Lower leg skin (tissue), 4 donors: ENCODE measurements around the gene MEIS2. TPM values are rescaled to one million over a fixed set of nuclear protein-coding genes. Genes with fewer than 3 reads are reported as not detected.

Experiments
- DNase-seq, 2 donors: peaks; one replicate each; pipeline ENCODE4 v3.0.0-alpha.2; 2019; ENCODE audit warnings: low spot score in 2 of 2
- H3K4me3 ChIP-seq: fragments of 200-600 bp; sonication (generic); 2 replicates; pipeline ENCODE4 v1.5.1; 2017; ENCODE audit warnings: mild to moderate bottlenecking, low read depth; ENCODE audit not compliant: poor library complexity, severe bottlenecking
- POLR2A ChIP-seq, 2 donors: fragments of 450-650 bp; IDR thresholded peaks; one replicate each; pipeline ENCODE4 v1.6.1; 2016 to 2017; ENCODE audit warnings: antibody characterized with exemption in 2 of 2, mild to moderate bottlenecking in 1 of 2, moderate library complexity in 1 of 2
- WGBS, 2 donors: methylation state at CpG; one replicate each; pipeline ENCODE4 v1.1.5; 2018; 5-methylcytosine and 5-hydroxymethylcytosine counted together
- intact Hi-C: fragments of 100-400 bp; cut with DNase I; formaldehyde crosslinking; loops from one replicate; pipeline ENCODE4 v1.15.0; 2023; ENCODE audit warnings: low total_unique reads
- total RNA-seq, 4 donors: library from RNA; depleted of rRNA; stranded (reverse); fragments of >200 nt; gene quantifications; one replicate each; pipeline ENCODE4 v1.1.0, GENCODE V29; 2016
- TF ChIP-seq, protein P1 (sequence below), 3 donors: fragments of 450-650 bp; IDR thresholded peaks; one replicate each; pipeline ENCODE4 v1.5.1; 2016; ENCODE audit warnings: antibody characterized with exemption in 3 of 3, mild to moderate bottlenecking in 3 of 3, moderate library complexity in 2 of 3

Gene MEIS2
- total RNA-seq, 4 donors from 2014 or later: 12.9 to 18.5 (median 15.8) TPM

DNA sequence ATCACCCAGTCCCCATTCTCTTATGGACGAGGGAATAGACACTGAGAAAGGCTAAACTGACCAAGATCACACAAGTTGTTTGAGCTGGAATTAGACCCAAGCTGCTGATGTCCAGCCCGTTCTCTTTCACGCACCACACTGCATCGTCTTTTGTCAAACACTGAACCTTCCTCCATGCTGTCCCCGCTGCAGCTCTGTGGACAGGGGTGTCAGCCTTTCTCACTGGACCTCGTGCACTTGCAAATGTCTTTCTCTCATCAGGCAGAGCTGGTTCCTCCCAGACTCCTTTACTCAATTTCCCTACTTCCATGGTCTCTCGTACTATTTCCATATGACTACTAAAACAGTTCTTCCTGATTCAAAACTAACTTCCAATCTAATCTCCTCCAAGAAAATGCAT, 161.6 kb downstream of the MEIS2 start:
- TF ChIP-seq, protein P1, sequence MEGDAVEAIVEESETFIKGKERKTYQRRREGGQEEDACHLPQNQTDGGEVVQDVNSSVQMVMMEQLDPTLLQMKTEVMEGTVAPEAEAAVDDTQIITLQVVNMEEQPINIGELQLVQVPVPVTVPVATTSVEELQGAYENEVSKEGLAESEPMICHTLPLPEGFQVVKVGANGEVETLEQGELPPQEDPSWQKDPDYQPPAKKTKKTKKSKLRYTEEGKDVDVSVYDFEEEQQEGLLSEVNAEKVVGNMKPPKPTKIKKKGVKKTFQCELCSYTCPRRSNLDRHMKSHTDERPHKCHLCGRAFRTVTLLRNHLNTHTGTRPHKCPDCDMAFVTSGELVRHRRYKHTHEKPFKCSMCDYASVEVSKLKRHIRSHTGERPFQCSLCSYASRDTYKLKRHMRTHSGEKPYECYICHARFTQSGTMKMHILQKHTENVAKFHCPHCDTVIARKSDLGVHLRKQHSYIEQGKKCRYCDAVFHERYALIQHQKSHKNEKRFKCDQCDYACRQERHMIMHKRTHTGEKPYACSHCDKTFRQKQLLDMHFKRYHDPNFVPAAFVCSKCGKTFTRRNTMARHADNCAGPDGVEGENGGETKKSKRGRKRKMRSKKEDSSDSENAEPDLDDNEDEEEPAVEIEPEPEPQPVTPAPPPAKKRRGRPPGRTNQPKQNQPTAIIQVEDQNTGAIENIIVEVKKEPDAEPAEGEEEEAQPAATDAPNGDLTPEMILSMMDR (IDR thresholded peaks at IDR 0.05): no peak
- TF ChIP-seq POLR2A (IDR thresholded peaks at IDR 0.05): no peak
- no peak overlapping the region for H3K4me3 ChIP-seq
- DNase-seq: no peak
- 93 to 97% methylated on average over 7 of the region's 7 CpGs for WGBS, 2 donors
- intact Hi-C loops: no loop called here

DNA sequence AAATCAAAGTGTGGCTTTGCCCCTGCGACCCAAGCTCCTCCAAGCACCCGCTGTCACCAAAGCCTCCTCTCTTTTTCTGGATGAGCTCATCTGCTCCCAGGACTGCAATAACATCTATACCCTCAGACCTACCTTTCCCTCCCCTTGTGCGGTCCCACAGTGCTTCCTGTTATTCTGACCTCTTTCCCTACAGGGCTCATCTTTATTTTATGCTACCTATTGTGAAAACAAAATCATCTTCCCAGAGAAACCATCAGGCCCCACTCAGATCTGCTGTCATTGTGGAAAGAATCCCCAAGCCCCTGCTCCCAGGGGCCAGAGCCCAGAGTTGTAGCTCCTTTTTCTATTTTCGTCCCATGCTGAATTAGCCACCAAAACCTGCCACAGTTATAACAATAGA, 162.2 kb downstream of the MEIS2 start:
- WGBS, 2 donors: 91% methylated on average over 4 of the region's 4 CpGs
- H3K4me3 ChIP-seq: no peak overlapping the region
- DNase-seq: no peak
- intact Hi-C loops: no loop called here
- TF ChIP-seq POLR2A (IDR thresholded peaks at IDR 0.05): no peak
- TF ChIP-seq, protein P1 (IDR thresholded peaks at IDR 0.05): no peak

DNA sequence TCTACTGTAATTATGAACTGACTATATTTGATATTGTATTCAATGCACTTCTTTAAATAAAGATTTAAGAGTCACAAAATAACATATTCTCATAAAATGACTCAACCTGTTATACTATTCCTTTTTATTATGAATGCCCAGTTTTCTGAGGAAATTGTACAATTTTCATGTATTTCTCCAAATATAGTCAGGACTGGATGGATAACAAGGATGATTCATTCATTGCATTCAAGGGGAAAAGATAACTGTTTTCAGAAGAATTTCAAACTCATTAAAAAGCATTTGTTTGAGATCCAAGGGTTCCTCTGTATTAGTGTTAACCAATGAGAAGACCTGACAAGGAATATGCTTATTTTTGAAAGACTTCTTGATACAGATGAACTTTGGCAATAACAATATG, 163.7 kb downstream of the MEIS2 start:
- no peak for DNase-seq
- no peak overlapping the region for H3K4me3 ChIP-seq
- intact Hi-C loops: no loop called here
- TF ChIP-seq, protein P1 (IDR thresholded peaks at IDR 0.05): no peak
- TF ChIP-seq POLR2A (IDR thresholded peaks at IDR 0.05): no peak

DNA sequence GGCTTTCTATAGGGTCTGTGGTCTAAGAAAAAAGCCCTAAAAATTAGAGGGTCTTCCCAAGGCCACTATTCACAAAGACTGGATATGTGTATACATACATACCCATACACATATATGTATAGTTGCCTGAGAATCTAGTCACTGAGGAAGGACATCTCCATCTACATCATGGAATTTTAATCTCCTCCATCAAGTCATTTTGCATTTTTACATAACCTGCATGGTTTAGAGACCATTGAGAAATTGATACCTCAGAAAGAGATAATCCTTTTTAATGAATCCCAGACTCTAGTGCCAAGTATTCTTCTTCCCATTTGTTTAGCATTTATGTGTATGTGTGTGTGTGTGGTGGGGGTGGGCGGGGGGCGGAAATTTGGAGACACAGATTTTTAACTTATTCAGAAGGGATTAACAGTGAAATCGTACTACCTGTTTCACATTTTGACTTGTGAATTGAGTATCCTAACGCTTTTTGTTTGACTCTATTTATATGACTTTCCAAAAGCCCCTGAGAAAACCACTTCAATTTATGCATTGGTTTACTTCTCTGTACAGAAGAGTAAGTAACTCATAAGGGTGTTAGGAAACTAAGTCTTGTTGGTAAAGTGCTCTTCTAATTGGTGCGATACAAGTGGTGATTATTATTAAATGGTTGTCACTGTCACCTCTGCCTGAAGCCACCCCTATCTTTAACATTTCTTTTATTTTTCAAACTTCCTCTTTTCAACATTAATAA, 166.9 kb downstream of the MEIS2 start:
- intact Hi-C loops: no loop called here
- WGBS, 2 donors: 96 to 97% methylated on average over 5 of the region's 5 CpGs

DNA sequence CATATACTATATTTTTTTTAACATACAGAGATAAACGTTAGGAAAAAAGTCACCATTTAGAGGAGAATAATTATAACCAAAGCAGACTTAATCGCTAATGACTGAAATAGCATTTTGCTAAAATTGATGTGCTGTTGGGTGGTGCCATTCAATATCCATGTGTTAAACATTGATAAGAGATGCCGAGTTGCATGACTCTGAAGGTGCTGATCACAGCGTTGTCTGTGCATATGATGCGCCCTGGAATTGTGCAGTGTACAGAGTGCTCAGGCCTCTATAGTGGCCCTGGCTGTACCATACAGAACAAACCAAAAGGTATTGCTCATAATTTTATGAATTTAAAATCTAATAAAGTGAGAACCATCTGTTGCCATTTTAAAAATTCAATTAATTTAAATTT, 168.3 kb downstream of the MEIS2 start:
- WGBS, 2 donors: 88 to 94% methylated on average over 5 of the region's 5 CpGs
- TF ChIP-seq, protein P1 (IDR thresholded peaks at IDR 0.05): no peak
- TF ChIP-seq POLR2A (IDR thresholded peaks at IDR 0.05): no peak
- no peak overlapping the region for H3K4me3 ChIP-seq
- DNase-seq: no peak
- intact Hi-C loops: no loop called here

More for the DNA sequence above, 166.9 kb downstream of the MEIS2 start:
- TF ChIP-seq, protein P1 (IDR thresholded peaks at IDR 0.05): no peak
- no peak for TF ChIP-seq POLR2A (IDR thresholded peaks at IDR 0.05)
- no peak overlapping the region for H3K4me3 ChIP-seq
- DNase-seq: no peak

DNA sequence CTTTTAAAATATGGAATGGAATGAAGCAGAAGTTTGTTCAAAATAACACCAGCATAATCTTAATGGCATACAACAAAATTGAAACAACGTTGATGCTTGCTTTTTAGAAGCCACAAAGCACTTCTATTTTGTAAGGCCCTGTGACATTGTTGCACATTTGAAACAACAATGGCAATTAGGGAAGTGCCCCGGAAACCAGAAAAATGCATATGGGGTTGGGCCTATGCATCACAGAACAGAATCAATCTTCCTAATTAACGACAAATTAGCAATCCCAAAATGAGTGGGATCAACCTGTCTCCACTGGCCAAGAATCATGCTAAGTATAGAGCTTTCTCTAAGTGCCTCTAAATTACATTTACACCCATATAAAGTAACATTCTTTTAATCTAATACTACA, 168.9 kb downstream of the MEIS2 start:
- WGBS, 2 donors: 79 to 80% methylated on average over 3 of the region's 3 CpGs
- intact Hi-C loops: no loop called here
- no peak overlapping the region for H3K4me3 ChIP-seq
- TF ChIP-seq POLR2A (IDR thresholded peaks at IDR 0.05): no peak
- TF ChIP-seq, protein P1 (IDR thresholded peaks at IDR 0.05): no peak
- DNase-seq: no peak
